WTC11 (cell line): ENCODE measurements around the gene RAPSN. TPM values are rescaled to one million over a fixed set of nuclear protein-coding genes. Genes with fewer than 3 reads are reported as not detected.

Experiments used
- ATAC-seq: fragments of 200-7000 bp; cut with Tn5 transposase; 2 replicates; pipeline ENCODE4 v1.10.0; 2021; ENCODE audit warnings: mild to moderate bottlenecking, moderate library complexity
- CTCF ChIA-PET: fragments of 300-600 bp; sonication (Branson Sonifier 250); formaldehyde crosslinking; loops from one replicate; lab custom pipeline; 2021; ENCODE audit warnings: antibody characterized with exemption; lab: Charles Lee
- POLR2A ChIA-PET: fragments of 350-600 bp; sonication (Branson Sonifier 250); formaldehyde crosslinking; loops from one replicate; lab custom pipeline; 2021; ENCODE audit warnings: antibody characterized with exemption; lab: Charles Lee
- DNase-seq: peaks from one replicate; pipeline ENCODE4 v3.0.0; 2021; ENCODE audit warnings: low spot score
- H3K27ac Mint-ChIP-seq: 2 replicates; pipeline ENCODE4 v1.8.0; 2021; ENCODE audit warnings: mixed read lengths
- H3K27me3 Mint-ChIP-seq: 2 replicates; pipeline ENCODE4 v1.8.0; 2021; ENCODE audit warnings: low read depth, mild to moderate bottlenecking, moderate library complexity, mixed read lengths
- H3K36me3 Mint-ChIP-seq: 2 replicates; pipeline ENCODE4 v1.8.0; 2021; ENCODE audit warnings: mixed read lengths
- H3K4me1 Mint-ChIP-seq: 2 replicates; pipeline ENCODE4 v1.8.0; 2022; ENCODE audit warnings: mixed read lengths
- H3K4me3 Mint-ChIP-seq: 2 replicates; pipeline ENCODE4 v1.8.0; 2021; ENCODE audit warnings: mild to moderate bottlenecking, moderate library complexity, mixed read lengths
- H3K9me3 Mint-ChIP-seq: 2 replicates; pipeline ENCODE4 v1.8.0; 2021; ENCODE audit warnings: mixed read lengths
- ATF3 ChIP-seq: sonication (generic); formaldehyde crosslinking; conservative IDR thresholded peaks from 2 replicates; pipeline ENCODE4 v1.8.1; 2022; ENCODE audit warnings: mild to moderate bottlenecking, missing genetic modification reagents
- CDX4 ChIP-seq: fragments of 250-450 bp; sonication (Bioruptor Pico); IDR thresholded peaks from 2 replicates; pipeline ENCODE4 v1.9.0; 2021; ENCODE audit warnings: moderate library complexity, mild to moderate bottlenecking, inconsistent platforms, borderline replicate concordance
- CREM ChIP-seq: sonication (generic); formaldehyde crosslinking; IDR thresholded peaks from 2 replicates; pipeline ENCODE4 v1.8.1; 2022; ENCODE audit warnings: mild to moderate bottlenecking, missing genetic modification reagents, moderate library complexity
- CTCF ChIP-seq: fragments of 200-600 bp; IDR thresholded peaks from 2 replicates; pipeline ENCODE4 v1.8.0; 2022; ENCODE audit warnings: antibody characterized with exemption
- ERG ChIP-seq: fragments of 250-450 bp; sonication (Bioruptor Pico); IDR thresholded peaks from 2 replicates; pipeline ENCODE4 v1.8.0; 2021; ENCODE audit warnings: mild to moderate bottlenecking
- FOXK1 ChIP-seq: sonication (generic); formaldehyde crosslinking; IDR thresholded peaks from 2 replicates; pipeline ENCODE4 v1.8.0; 2022; ENCODE audit warnings: mild to moderate bottlenecking, moderate library complexity, missing genetic modification reagents
- FOXP4 ChIP-seq: sonication (generic); formaldehyde crosslinking; IDR thresholded peaks from 2 replicates; pipeline ENCODE4 v1.8.0; 2022; ENCODE audit warnings: mild to moderate bottlenecking, missing genetic modification reagents
- GABPB1 ChIP-seq: sonication (generic); formaldehyde crosslinking; IDR thresholded peaks from 2 replicates; pipeline ENCODE4 v1.8.1; 2023; ENCODE audit warnings: mild to moderate bottlenecking, missing genetic modification reagents
- GTF2I ChIP-seq: fragments of 250-450 bp; sonication (Bioruptor Pico); conservative IDR thresholded peaks from 2 replicates; pipeline ENCODE4 v1.4.0; 2021; ENCODE audit warnings: mild to moderate bottlenecking
- IRF2 ChIP-seq: sonication (generic); formaldehyde crosslinking; IDR thresholded peaks from 2 replicates; pipeline ENCODE4 v1.8.0; 2022; ENCODE audit warnings: low read depth, missing genetic modification reagents, borderline replicate concordance
- NFYB ChIP-seq: sonication (generic); formaldehyde crosslinking; conservative IDR thresholded peaks from 2 replicates; pipeline ENCODE4 v1.8.0; 2022; ENCODE audit warnings: low read depth, missing genetic modification reagents
- NR2C2 ChIP-seq: sonication (generic); formaldehyde crosslinking; IDR thresholded peaks from 2 replicates; pipeline ENCODE4 v1.8.0; 2022; ENCODE audit warnings: mild to moderate bottlenecking, missing genetic modification reagents
- PRDM15 ChIP-seq: sonication (generic); formaldehyde crosslinking; IDR thresholded peaks from 2 replicates; pipeline ENCODE4 v1.8.0; 2022; ENCODE audit warnings: missing genetic modification reagents
- RELA ChIP-seq: sonication (generic); formaldehyde crosslinking; IDR thresholded peaks from 2 replicates; pipeline ENCODE4 v1.8.1; 2022; ENCODE audit warnings: missing genetic modification reagents, mild to moderate bottlenecking, borderline replicate concordance
- SMAD4 ChIP-seq: sonication (generic); formaldehyde crosslinking; IDR thresholded peaks from 2 replicates; pipeline ENCODE4 v1.8.0; 2022; ENCODE audit warnings: mild to moderate bottlenecking, missing genetic modification reagents
- SP1 ChIP-seq: sonication (generic); formaldehyde crosslinking; conservative IDR thresholded peaks from 2 replicates; pipeline ENCODE4 v1.8.1; 2022; ENCODE audit warnings: missing genetic modification reagents
- STAT6 ChIP-seq: sonication (generic); formaldehyde crosslinking; conservative IDR thresholded peaks from 2 replicates; pipeline ENCODE4 v1.8.1; 2023; ENCODE audit warnings: mild to moderate bottlenecking, low read depth, missing genetic modification reagents, moderate library complexity
- ZBTB21 ChIP-seq: sonication (generic); formaldehyde crosslinking; IDR thresholded peaks from 2 replicates; pipeline ENCODE4 v1.8.1; 2023; ENCODE audit warnings: mild to moderate bottlenecking, missing genetic modification reagents, borderline replicate concordance
- total RNA-seq: library from RNA; stranded (reverse); gene quantifications from 3 replicates; pipeline ENCODE4 v1.2.3, GENCODE V29; 2021

Gene RAPSN
- total RNA-seq, 1 experiment from 2014 or later: 0.66 TPM

- TF ChIP-seq STAT6 (CRISPR knock-in tag): no peak
Measured at GRCh38 chr11:47414685-47415070, 34.3 kb downstream of the RAPSN start (continued).

GRCh38 chr11:47413908-47414684, 34.8 kb downstream of the RAPSN start:
- POLR2A ChIA-PET: no interaction called here
- ATAC-seq: no peak
- Mint-ChIP-seq H3K36me3 (peaks cover 21% of the 10 kb centered on the region), H3K27me3 (no peaks in the 10 kb centered on the region), H3K9me3 (no peaks in the 10 kb centered on the region), H3K4me3 (no peak overlapping the region), H3K27ac (0 out of 2 replicates have a peak overlapping the region, but pooled peaks have one; percentile 23), H3K4me1 (peaks cover 2% of the 10 kb centered on the region)
- DNase-seq: no peak
- CTCF ChIA-PET: no interaction called here
- TF ChIP-seq ERG (CRISPR knock-in tag) (no peak), SMAD4 (CRISPR knock-in tag) (no peak), IRF2 (CRISPR knock-in tag) (no peak), FOXK1 (CRISPR knock-in tag) (no peak), ZBTB21 (CRISPR knock-in tag) (no peak), FOXP4 (CRISPR knock-in tag) (no peak), NR2C2 (CRISPR knock-in tag) (no peak), NFYB (no peak), GTF2I (no peak), GABPB1 (CRISPR knock-in tag) (no peak), CREM (CRISPR knock-in tag) (no peak)

GRCh38 chr11:47413351-47413750, 35.6 kb downstream of the RAPSN start:
- TF ChIP-seq RELA (CRISPR knock-in tag): no peak
- TF ChIP-seq CTCF: no peak
- TF ChIP-seq GABPB1 (CRISPR knock-in tag): no peak
- TF ChIP-seq PRDM15: no peak
- no peak for TF ChIP-seq ATF3 (CRISPR knock-in tag)
- no peak for TF ChIP-seq CDX4
- TF ChIP-seq CREM (CRISPR knock-in tag): no peak
- TF ChIP-seq GTF2I: no peak
- no peak for TF ChIP-seq SP1 (CRISPR knock-in tag)

More at GRCh38 chr11:47413351-47413750, 35.6 kb downstream of the RAPSN start:
- H3K36me3 Mint-ChIP-seq: peaks cover 15% of the 10 kb centered on the region; the same call in 1 of the 2 replicates
- peaks cover 4% of the 10 kb centered on the region for H3K4me1 Mint-ChIP-seq
- H3K9me3 Mint-ChIP-seq: no peaks in the 10 kb centered on the region
- ATAC-seq: no peak
- H3K4me3 Mint-ChIP-seq: no peak overlapping the region
- POLR2A ChIA-PET: no interaction called here
- DNase-seq: no peak
- no peak overlapping the region for H3K27ac Mint-ChIP-seq
- no peaks in the 10 kb centered on the region for H3K27me3 Mint-ChIP-seq
- CTCF ChIA-PET: interaction anchor here (1.5 to 2.2 kb wide), 3 partner anchors 11 to 154 kb away, joined by 6 to 16 read pairs (median 7); no protein-coding TSS in a partner anchor
